Stimulated activated CD8-positive, alpha-beta memory T cell treated with anti-CD3 and anti-CD28 coated beads, Interleukin-7, amount 100 ng/mL, for 48 hours (primary cell): ENCODE data around the gene C17orf75.
"Not testable (repeated sequence)": the region's sequence is repeated elsewhere in the genome, so short reads cannot be mapped to it uniquely, and the experiment has no call there.

Experiments used
- DNase-seq, 2 donors: peaks; one replicate each; pipeline ENCODE4 v3.0.0-alpha.2; 2020; ENCODE audit warnings: low read depth in 1 of 2; ENCODE audit errors: extremely low read depth in 1 of 2

C17orf75 gene

DNA sequence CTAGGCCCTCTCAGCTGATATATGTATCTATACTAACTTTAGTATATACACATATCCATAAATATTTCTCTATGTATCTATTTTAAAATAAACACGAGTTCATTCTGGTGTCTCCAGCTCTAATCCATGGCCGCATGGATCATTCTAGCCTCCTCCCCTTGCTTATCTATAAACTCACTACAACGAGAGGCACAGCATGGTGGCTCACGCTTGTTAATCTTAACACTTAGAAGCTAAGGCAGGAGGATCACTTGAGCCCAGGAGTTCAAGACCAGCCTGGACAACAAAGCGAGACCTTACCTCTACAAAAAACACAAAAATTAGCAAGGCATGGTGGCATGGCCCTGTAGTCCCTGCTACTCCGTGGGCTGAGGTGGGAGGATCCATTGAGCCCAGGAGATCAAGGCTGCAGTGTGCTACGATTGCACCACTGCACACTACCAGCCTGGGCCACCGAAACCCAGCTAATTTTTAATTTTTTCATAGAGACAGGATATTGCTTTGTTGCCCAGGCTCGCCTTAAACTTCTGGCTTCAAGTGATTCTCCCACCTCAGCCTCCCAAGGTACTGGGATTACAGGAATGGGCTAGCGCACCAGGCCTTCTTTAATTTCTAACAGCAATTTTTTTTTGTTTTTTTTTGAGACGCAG, 4.1 kb upstream of the C17orf75 start:
- no peak for DNase-seq

DNA sequence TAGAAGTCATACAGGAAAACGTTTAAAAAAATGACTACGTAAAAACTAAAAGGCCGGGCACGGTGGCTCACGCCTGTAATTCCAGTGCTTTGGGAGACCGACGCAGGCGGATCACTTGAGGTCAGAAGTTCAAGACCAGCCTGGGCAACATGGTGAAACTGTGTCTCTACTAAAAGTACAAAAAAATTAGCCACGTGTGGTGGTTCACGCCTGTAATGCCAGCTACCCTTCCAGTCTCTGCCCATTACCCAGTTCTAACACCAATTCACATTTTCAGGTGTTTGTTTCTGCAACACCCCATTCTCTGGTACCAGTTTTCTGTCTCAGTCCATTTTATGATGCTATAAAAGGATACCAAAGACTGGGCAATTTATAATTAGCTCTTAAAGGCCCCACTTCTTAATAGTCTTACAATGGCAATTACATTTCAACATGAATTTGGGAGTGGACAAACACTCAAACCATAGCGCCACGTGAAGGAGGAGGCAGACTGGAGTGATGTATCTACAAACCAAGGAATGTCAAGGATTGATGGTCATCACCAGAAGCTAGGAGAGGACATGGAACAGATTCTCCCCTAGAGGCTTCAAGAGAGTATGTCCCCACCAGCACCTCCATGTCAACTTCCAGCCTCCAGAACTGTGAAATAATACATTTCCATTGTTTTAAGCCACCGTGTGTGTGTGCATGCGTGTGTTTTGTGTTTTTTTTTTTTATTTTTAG, 791 bp upstream of the C17orf75 start:
- no peak for DNase-seq

DNA sequence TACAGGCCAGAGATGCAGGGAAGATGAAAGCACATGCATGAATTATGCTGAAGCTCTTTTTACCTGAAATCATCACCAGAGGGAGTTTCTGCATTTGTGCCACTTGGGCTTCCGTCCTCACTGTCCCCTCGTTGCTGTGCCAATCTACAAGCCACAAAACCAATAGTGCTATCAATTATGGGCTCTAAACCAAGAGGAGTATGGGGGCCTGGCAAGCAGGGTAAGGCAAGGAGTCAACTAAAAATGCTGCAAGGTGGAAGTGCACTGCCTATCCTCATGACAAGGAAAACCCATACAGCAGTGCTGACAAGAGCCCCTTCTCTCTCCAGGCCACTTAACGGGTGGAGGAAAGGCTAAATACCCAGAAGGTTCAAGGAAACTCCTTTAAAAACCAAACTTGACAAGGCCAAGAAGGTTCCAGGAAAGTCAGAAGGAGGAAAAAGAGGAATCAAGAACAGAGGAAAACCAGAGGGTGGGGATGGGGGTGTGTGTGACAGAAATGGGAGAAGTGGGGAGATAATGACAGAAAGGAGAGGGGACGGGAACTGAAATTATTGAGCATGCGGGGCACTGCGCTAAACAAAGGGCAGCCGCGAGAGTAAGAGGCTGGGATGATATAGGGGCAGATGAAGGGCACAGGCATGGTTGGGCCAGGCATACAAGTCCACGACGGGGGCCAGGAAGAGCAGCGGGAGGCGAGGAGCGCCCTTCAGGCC, 674 bp downstream of the C17orf75 start:
- DNase-seq: peak in 1 of 2 donors; percentile 16

DNA sequence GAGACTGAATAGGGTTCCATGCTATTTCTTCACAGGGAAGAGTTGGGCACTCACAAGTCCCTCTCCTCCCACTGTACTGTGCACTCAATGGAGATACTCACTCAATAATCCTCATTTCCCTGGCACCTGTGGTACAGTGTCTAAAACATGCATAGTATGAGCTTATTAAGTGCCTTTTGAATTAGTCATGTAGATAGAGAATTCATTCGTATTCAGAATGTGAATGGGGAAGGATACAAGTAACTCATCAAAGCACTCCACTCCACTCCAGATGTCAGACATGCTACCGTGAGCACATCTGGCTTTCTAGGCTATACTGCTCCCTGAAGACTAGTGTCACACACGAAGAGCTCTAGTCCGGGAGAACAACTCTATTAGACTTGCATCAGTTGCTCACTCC, 6.3 kb downstream of the C17orf75 start:
- no peak for DNase-seq

DNA sequence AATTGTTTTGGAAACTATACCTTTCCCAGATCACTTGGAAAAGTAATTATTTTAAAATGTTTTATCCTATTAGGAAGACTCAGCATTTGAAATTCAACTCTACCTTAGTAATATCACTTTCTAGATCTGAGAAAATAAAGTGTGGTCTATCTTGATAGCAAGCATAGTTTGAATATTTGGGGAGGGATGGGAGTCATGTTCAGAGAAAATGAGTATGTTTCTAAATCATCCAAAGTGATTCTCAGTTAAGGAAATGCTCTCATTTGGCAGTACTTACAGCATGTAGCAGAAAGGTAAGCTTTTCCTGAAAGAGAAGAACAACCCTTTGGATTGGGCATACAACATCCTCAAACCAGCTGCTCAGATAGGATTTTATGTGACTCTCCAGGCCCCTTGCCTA, 6.9 kb downstream of the C17orf75 start:
- no peak for DNase-seq

GRCh38 chr17:32333187-32333586, 8.8 kb downstream of the C17orf75 start:
- no peak for DNase-seq

- no peak for DNase-seq
Observed at GRCh38 chr17:32331243-32332040, 10.5 kb downstream of the C17orf75 start.

- no peak for DNase-seq
Observed at GRCh38 chr17:32330147-32330546, 11.8 kb downstream of the C17orf75 start.

- DNase-seq: no peak
Observed at GRCh38 chr17:32327911-32328310, 14.1 kb downstream of the C17orf75 start.

GRCh38 chr17:32323811-32324491, 18.0 kb downstream of the C17orf75 start:
- peak in 1 of 2 donors; percentile 8 for DNase-seq

DNA sequence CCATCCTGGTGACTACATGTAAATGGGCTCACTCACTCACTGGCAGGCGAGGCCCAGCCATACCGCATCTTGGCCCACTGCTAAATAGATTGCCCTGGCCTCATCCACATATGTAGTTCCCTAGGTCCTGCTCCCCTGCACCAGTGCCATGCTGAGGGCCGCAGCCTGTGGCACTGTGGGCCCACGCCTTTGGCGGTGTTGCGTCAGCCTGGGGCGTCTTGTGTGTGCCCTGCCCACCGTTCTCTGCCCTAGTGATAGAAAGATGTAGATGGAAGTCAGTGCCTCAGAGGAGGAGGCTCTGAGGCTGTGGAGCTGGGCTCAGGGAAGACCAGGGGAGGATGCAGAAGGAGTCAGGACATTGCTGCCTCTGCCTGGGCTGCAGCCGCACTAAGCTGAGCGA, 18.9 kb downstream of the C17orf75 start:
- DNase-seq: no peak

- DNase-seq: no peak
Observed at GRCh38 chr17:32320847-32321246, 21.1 kb downstream of the C17orf75 start.

- not testable (repeated sequence) for DNase-seq
Observed at GRCh38 chr17:32320080-32320479, 21.9 kb downstream of the C17orf75 start.

DNA sequence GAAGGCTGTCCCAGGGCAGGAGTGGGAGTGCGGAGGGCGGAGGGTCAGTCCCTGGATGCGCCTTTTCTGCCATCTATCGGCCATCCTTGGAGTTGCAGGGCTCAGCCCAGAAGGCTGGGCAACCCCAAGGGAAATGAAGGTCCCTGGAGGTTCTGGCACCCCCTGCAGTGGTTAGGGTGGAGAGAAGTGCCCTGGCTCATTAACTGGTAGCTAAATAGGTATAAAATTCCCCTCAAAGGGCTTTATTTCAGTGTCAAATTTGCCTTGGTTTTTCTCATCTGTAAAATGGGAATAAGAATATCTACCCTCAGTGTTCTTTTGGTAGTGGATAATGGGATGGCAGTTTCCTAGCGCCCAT, 22.4 kb downstream of the C17orf75 start:
- peak; percentile 48 to 65 for DNase-seq

- no peak for DNase-seq
Observed at GRCh38 chr17:32318071-32318470, 23.9 kb downstream of the C17orf75 start.

DNA sequence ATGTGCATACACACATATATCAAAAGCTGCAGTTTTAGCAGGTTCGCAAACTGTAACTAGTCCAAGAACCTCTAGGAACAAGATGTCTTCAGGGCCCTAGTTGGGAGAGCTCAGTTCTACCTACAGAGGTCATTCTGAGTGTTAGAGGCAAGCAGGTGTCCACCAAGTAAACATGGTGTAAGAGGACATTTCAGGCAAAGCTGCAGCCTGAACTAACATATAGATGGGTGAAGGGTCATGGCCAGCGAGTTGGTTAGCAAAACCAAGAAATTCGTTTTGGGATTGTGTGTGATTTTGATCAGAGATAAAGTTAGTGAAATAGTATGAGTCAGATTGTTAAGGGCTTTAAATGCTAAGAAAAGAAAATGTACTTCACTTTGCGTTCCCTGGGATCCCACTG, 24.6 kb downstream of the C17orf75 start:
- no peak for DNase-seq

- DNase-seq: not testable (repeated sequence)
Observed at GRCh38 chr17:32316653-32317052, 25.3 kb downstream of the C17orf75 start.

DNA sequence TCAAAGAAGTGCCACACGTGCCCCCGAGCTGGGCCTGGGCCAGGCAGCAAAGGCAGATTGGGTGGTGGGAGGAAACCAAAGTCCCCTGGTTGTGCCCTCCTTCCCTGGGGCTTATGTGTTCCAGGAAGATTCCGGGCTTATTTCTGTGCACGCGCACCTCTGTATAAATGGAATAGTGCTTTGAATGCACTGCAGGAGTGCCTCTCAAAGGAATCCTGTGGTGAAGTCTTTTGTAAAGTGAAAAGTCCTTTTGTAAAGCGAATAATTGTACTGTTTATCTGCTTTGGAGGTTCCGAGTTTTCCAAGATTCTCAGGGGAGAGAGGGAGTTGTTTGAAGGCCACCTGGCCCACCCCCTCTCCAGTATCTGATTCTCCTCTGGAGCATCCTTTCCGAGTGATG, 26.8 kb downstream of the C17orf75 start:
- DNase-seq: no peak

- no peak for DNase-seq
Observed at GRCh38 chr17:32314636-32315035, 27.3 kb downstream of the C17orf75 start.

DNA sequence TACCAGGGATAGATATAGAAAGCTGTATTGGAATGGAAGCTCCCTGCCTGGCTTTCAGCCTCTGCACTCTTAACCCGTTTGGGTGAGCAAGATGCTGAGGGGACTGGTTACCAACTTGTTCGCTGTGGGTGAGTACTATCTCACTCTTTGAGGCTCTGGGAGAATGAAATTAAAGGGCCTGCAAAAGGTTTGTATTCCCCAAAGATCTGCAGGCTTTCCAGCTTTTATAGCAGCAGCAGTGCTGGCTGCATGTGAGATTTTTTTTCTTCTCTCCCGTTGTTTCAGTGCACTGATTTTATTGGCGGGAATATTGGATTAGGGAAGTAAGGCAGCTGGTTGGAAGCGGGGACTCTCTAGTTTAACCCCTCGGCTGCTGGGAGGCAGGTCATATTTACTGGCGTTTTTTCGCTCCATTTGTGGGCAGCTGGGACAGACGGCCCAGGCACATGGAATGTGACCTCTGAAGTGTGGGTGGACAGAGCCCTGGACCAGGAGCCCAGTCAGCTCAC, 30.9 kb downstream of the C17orf75 start:
- DNase-seq: no peak
